SKM-1 (cell line): ENCODE measurements around the gene SPINT1.

Experiments used
- DNase-seq: peaks from one replicate; lab custom pipeline; 2025; ENCODE audit not compliant: unreplicated experiment; lab: John Stamatoyannopoulos, UW

Gene SPINT1, protein sequence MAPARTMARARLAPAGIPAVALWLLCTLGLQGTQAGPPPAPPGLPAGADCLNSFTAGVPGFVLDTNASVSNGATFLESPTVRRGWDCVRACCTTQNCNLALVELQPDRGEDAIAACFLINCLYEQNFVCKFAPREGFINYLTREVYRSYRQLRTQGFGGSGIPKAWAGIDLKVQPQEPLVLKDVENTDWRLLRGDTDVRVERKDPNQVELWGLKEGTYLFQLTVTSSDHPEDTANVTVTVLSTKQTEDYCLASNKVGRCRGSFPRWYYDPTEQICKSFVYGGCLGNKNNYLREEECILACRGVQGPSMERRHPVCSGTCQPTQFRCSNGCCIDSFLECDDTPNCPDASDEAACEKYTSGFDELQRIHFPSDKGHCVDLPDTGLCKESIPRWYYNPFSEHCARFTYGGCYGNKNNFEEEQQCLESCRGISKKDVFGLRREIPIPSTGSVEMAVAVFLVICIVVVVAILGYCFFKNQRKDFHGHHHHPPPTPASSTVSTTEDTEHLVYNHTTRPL

DNA sequence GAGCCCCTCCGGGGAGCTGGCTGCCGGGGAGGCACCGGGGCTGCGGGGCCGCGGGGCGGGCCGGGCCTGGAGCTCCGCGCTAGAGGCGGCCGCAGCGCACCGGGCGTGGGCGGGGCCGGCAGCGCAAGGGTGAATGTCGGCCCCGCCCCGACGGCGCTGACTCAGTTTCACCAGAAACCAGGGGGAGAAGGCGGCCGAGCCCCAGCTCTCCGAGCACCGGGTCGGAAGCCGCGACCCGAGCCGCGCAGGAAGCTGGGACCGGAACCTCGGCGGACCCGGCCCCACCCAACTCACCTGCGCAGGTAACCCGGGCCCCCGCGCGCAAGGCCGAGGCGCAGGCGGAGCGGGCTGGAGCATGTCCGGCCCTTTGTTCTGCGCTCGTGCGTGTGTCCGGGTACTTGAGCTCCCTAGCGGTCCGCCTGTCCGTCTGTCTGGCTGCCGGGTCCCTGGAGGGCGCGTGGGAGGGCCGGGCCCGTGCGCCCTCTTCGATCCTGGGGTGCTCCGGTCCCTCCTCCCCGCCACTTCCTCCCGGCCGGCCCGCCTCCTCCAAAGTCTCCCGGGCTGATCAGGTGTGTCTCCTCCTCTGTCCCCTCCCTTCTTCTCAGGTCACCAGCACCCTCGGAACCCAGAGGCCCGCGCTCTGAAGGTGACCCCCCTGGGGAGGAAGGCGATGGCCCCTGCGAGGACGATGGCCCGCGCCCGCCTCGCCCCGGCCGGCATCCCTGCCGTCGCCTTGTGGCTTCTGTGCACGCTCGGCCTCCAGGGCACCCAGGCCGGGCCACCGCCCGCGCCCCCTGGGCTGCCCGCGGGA lies at the start of gene SPINT1:
TSS of gene SPINT1 (plus strand) at position 164 of the 811 bp plus-strand sequence. CDS start at position 671, 507 bp downstream.
- DNase-seq = no peak

DNA sequence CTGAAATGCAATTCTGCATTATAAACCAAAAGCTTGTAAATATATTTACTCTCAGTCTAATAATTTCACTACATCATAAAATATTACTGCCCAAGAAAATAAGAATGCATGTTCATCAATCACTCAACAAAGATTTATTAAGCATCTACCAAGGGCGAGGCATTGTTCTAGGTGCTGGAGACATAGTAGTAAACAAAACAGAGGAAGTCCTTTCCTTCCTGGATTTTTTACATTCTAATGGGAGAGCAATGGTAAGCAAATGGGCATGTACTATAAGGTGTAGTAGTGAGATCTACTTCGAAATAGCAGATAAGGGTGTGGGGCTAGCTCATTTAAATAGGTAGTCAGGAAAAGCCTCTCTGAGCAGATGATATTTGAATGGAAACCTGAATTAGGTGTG lies 47.8 kb upstream of the SPINT1 start:
- DNase-seq = no peak

DNA sequence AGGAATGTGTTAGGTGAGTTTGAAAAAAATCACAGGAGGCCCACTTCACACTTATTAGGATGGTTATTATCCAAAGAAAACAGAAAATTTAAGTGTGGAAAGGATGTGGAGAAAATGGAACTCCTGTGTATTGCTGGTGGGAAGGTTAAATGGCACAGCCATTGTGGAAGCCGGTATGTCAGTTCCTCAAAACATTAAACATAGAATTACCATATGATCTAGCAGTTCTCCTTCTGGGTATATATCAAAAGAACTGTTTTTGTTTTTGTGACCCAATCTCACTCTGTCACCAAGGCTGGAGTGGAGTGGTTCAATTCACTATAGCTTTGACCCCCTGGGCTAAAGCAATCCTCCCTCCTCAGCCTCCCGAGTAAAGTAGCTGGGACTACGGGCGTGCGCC lies 47.3 kb upstream of the SPINT1 start:
- DNase-seq = no peak

DNA sequence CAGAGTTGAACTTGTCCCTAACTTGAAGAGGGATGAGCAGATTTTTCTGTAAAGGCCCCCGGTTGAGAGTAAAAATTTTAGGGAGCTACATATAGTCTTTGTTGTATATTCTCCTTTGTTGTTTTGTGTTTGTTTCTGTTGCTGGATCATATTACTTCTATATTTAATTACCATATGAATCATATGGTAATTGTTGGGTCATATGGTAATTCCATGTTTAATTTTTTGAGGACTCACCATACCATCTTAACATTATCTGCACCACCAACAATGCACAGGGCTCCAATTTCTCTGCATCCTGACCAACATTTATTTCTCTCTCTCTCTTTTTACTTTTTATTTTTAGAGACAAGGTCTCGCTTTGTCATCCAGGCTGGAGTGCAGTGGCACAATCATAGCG lies 44.3 kb upstream of the SPINT1 start:
- no peak for DNase-seq

DNA sequence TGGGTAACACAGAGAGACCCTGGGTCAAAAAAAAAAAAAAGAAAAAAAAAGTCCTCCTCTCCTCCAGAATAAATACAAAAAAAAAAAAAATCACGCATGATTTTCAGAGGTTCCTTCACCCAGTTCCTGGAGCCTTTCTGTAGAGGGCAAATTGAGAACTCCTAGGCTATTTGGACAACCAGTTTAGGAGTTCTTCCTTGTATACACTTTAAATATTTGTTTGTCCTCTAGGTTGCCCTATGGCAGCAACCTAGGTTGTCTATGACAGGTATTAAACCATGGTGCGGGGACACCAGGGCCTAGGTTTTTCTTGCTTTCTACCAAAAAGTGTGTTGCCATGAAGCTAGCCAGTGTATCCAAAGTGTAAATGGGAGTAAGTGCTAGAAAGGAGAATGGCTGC lies 40.8 kb upstream of the SPINT1 start:
- DNase-seq = no peak

DNA sequence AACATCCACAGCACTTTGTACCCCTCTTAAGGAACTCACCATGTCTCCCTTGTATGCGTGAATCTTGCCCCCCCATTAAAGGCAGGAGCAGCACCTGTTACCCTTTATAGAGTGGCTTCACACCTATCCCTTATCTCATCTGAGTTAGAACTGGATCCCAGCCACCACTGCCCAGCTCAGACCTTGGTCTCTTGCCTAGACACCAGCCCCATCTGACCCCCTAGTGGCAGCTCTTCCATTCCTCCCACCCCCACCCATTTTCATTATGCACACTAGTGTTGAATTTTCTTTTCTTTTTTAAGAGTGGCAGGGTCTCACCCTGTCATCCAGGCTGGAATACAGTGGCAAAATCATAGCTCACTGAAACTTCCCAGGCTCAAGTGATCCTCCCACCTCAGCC lies 40.2 kb upstream of the SPINT1 start:
- no peak for DNase-seq

DNA sequence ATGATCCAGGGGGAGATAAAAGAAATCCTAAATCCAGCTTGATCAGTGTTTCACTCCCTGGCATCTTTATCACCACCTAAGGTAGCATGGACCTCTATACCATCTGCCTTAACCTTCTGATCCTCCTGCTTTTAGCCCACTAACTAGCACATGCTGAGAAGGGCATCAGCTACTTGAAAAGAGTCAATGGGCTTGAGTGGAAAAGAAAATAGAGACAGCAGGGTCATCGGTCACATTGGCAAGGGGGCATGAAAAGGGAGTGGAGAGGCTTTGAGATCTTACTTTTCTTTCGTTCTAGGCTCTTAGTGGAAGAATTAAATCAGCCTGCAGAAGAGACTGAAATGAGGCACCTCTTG lies 37.2 kb upstream of the SPINT1 start:
- DNase-seq = no peak

DNA sequence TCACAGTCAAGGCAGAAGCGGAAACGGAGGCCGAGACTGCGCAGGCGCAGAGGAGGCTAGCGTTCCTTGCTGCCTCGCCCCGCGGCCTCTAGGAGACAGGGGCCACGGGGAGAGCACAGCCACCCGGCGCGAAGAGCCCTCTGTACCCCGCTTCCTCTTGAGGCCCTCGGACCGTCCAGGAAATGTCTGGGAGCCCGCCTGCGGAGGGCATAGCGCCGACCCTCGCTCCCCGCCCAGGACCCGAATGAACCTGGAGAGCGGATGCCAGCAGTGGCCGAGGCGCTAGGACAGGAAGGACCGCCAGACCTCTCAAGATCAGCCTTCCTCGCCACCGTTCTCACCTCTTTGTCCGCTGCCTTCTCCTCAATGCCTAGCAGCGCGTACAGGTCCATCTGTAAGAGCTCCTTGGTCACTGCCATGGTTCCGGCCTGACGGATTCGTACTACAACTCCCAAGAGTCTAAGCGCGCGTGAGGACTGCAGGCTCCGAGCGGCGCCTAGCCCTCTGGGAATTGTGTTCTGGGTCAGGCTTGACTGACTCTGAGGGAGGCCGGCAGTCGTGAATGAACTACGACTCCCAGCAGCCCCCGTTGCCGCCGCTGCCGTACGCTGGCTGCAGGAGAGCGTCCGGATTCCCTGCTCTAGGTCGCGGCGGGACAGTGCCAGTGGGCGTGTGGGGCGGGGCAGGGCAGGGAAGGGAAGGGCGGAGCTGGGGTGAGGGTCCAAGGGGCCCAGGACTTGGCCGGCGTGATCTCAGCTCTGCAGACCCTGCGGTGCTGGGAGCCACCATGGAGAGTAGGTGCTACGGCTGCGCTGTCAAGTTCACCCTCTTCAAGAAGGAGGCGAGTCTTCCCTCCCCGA lies 36.6 kb upstream of the SPINT1 start, which contains the start of the genes DNAJC17 and ZFYVE19:
TSS of gene DNAJC17 (minus strand) at position 446 of the 860 bp plus-strand sequence. CDS start at position 419, 27 bp downstream.
TSS of gene ZFYVE19 (plus strand) at position 62 of the 860 bp plus-strand sequence. CDS start at position 563, 501 bp downstream.
- DNase-seq = peak; percentile 98

DNA sequence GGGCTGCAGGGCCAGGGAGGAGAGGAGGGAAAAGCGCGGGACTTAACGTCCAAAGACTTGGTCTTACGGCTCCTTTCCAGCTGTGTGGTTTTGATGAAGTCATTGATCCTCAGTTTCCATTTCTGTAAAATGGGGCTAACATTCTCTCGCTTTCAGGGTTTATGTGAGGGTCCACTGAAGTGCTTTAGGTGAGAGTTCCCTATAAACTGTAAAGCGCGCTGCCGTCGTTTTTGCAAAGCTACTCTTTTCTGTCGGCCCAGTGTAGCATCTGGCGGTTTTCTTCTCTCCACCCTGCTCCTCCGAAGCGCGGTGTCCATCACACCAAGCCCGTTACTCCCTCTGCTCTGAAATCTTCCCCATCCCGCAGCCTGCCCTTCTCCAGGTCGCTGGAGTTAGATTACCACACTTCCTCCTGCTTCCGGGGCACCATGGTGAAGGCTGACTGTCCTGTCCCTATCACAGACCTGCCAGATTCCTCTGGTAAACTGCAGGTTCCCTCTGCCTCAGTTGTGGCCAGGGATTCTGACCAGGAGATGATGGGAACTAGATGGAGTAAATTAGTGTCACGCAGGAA lies 35.9 kb upstream of the SPINT1 start:
- DNase-seq = no peak

DNA sequence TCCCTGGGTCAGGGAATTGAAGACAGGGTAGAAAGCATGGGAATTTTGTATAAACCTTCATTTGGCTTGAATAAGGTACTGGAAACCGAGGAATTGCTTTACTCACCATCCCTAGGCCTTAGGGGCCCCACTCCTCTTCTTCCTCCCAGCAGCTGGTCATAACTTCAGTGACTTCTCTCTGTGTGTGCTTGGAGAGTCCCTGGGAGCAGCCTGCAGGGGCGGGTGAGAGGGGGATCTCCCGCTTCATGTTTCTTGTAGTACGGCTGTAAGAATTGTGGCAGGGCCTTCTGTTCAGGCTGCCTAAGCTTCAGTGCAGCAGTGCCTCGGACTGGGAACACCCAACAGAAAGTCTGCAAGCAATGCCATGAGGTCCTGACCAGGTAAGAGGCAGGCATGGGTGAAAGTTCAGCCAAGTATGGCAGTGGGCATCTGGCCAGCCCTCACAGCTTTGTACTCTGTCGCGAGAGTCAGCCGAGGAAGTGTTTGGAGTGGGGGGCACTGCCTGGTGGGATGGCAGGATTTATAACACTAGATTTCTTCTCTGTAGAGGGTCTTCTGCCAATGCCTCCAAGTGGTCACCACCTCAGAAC lies 34.9 kb upstream of the SPINT1 start:
- DNase-seq = no peak

DNA sequence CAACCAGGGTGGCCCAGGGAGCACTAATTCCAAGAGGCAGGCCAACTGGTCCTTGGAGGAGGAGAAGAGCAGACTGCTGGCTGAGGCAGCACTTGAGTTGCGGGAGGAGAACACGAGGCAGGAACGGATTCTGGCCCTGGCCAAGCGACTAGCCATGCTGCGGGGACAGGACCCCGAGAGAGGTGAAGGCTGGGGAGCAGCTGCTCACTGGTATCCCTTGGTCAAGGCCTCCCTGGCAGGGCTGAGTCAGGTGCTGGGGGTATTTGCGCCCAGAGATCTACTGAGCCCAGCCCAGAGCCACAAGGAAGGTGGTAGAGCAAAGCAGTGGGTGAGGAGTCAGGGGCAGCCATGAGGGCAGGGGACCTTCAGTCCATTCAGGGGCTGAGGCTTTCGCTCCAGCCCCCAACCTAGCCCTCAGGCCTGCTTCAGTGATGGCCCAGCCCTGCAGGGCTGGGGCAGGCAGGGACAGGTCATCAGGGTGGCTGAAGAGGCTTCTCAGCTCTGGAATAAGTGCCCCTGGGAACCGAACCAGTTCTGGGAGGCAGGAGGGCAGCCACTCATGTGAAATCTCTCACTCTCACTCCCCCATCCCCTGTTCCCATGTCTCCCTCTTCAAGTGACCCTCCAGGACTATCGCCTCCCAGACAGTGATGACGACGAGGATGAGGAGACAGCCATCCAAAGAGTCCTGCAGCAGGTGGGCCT lies 31.0 kb upstream of the SPINT1 start:
- DNase-seq = no peak

DNA sequence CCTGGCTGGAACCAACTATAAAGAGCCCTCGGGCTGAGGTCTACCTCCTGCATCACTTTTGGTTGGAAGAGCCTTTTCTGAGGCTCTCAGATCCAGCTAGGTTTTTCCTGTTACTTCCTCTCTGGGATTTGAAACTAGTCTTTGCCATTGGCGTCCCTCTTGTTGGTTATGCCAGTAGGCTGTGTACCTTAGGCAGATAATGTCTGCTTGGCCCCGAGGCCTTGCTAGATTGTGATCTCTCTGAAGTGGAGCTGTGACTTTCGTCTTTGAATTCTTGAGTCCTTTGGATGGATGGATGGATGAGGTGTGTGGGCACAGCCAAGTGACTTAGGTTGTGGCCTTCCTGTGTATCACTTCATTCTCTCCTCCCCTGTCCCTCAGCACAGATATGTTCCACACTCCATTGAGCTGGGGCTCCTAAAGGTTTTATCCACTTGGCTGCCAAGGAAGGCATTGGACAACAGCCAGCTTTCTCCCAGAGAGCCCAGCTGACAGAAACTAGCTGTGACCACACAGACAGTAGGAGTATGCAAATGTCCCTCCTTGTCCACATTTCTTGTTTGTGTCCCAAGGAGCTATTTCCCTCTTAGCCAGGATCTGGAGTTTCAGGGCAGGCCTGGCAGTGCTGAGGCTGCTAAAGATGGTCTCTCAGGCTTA lies 28.7 kb upstream of the SPINT1 start:
- no peak for DNase-seq

DNA sequence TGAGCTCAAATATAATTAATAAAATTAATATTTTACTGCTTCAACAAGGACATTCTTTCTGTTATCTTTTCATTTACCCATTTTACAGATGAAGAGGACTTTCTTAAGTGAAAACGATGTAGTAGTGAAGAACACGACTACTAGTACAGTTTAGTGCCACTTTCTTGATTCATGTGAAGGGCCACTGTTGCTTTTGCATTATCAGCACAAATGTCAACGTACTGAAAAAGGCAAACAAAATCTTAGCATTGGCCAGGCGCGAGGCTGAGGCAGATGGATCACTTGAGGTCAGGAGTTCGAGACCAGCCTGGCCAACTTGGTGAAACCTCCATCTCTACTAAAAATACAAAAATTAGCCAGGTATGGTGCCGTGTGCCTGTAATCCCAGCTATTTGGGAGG lies 24.8 kb upstream of the SPINT1 start:
- DNase-seq = no peak

DNA sequence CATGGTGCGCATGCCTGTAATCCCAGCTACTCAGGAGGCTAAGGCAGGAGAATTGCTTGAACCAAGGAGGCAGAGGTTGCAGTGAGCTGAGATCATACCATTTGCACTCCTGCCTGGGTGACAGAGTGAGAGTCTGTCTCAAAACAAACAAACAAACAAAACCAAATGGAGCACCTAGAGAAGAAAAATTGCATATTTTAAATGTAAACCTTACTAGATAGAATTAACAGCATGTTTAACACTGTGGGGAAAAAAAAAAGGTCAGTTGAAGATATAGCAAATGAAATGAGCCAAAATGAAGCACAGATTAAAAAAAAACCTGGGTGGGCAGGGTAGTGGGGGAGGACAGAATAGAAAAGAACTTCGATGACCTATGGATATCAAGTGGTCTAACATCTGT lies 22.7 kb upstream of the SPINT1 start:
- no peak for DNase-seq

DNA sequence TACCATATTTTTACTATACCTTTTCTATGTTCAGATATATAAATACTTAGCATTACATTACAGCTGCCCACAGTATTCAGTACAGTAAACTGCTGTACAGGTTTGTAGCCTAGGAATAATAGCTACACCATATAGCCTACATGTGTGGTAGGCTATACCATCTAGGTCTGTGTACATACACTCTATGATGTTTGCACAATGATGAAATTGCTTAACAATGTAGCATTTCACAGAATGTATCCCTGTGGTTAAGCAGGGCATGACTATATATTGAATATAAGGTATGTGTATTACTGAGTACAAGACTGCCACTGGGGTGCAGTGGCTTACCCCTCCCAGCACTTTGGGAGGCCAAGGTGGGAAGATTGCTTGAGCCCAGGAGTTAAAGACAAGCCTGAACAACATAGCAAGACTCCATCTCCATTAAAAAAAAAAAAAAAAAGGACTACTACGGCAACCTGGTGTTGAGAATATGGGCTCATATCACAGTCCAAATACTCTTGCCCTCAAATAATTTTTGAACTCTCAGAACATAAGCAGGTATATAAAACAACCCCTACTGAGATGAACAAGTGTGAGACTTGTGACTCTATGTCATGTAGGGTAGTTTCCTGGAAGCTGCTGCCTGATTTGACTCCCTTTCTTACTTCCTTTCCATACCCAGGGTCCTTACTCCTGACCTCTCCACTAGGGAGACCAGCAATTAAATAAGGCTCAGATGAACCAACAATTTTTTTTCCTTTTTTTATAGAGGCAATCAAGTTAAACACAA lies 20.1 kb upstream of the SPINT1 start:
- no peak for DNase-seq

DNA sequence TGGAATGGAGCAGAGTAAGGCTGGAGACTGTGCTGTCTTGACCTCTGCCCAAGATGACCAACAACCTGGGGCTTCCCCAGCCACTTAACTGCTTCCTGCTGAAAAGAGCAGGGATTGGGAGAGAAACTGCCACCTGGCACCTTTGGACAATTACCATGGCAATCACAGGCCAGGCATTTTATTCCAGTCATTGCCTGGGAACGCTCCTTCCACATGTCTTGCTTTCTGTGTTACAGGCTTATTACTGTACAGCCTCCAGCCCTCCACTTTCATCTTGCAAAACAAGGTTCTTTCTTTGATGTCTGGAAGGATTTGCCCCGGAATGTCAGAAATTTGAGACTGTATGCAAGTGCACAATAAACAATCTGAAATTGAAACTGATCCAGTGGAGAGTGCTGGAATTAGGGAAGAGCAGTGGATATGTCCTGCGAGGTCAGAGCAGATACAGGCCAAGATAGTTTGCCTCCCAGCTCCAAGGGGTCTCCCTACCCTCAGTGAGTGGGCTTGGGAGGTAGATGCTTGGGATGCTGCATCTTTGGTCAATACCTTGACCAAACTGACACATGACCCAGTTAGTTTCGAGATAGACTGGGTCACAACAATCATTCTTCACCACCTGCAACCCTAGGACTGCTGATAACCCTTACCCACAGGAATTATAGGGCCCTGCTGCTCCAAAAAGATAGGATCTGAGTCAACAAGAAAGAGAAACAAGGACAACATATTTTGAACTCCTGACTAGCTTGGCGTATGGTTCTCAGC lies 18.0 kb upstream of the SPINT1 start:
- DNase-seq = no peak

DNA sequence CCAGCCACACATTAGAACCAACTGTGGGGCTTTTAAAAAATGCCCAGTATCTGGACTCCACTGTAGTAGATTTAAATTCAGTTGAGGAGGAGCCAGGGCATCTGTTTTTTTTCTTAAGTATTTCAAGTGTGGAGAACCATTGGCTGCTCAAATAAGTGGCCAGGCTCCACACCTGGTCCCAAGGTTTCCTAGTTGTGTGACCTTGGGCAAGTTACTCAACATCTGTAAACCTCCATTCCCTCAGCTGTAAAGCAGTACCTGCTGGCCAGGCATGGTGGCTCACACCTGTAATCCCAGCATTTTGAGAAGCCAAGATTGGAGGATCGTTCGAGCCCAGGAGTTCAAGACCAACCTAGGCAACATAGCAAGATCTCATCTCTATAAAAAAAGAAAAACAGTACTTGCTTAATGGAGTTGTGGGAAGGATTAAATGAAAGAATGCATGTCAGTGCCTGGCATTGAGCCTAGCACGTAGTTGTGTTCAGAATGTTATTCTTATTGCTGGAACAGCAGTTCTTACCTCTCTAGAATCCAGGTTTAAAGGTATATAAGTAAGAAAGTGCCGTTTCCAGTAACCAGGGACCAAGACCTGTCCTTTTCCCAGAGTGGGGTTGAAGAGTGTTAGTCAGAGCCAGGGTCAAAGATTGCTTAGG lies 17.3 kb upstream of the SPINT1 start:
- no peak for DNase-seq
